H1 (cell line): ENCODE data around the gene GNL2. TPM values are rescaled to one million over a fixed set of nuclear protein-coding genes. Genes with fewer than 3 reads are reported as not detected.
A peak's percentile ranks its signal among the peaks of the same experiment; 100 is the strongest.

ENCODE experiments used
- CBX8 ChIP-seq: fragments of 300-800, 300-1000 bp; sonication (generic); IDR thresholded peaks from 2 replicates; pipeline ENCODE4 v1.7.1; 2016; ENCODE audit warnings: low read depth, low read length, borderline replicate concordance
- CEBPB ChIP-seq: IDR thresholded peaks from 2 replicates; pipeline ENCODE4 v1.6.1; 2012; ENCODE audit warnings: low read depth, low read length
- CHD1 ChIP-seq: IDR thresholded peaks from 2 replicates; pipeline ENCODE4 v1.6.1; 2012; ENCODE audit warnings: low read depth, low read length, improper control_type of control experiment
- CTBP2 ChIP-seq: IDR thresholded peaks from 2 replicates; pipeline ENCODE4 v1.7.0; 2011; ENCODE audit warnings: borderline replicate concordance, mild to moderate bottlenecking, moderate library complexity, mixed read lengths, low read length; ENCODE audit not compliant: insufficient read depth, insufficient read length
- HDAC6 ChIP-seq: IDR thresholded peaks from one replicate; pipeline ENCODE4 v1.7.1; 2012; ENCODE audit warnings: low read depth, mild to moderate bottlenecking, inconsistent platforms, low read length, moderate library complexity
- KDM1A ChIP-seq: fragments of 200-600, 300-600 bp; sonication (generic); IDR thresholded peaks from 2 replicates; pipeline ENCODE4 v1.7.1; 2016; ENCODE audit warnings: mild to moderate bottlenecking, low read length, borderline replicate concordance
- KDM4A ChIP-seq: IDR thresholded peaks from one replicate; pipeline ENCODE4 v1.7.1; 2012; ENCODE audit warnings: low read depth, mild to moderate bottlenecking, moderate library complexity, low read length, inconsistent platforms; ENCODE audit not compliant: severe bottlenecking
- SAP30 ChIP-seq: fragments of 300-600 bp; sonication (generic); IDR thresholded peaks from 2 replicates; pipeline ENCODE4 v1.7.1; 2012; ENCODE audit warnings: low read length, moderate library complexity, mild to moderate bottlenecking, inconsistent platforms; ENCODE audit not compliant: insufficient read depth, insufficient replicate concordance
- TAF1 ChIP-seq: IDR thresholded peaks from 2 replicates; pipeline ENCODE4 v1.6.1; 2011; ENCODE audit warnings: mild to moderate bottlenecking, low read depth, low read length
- polyA plus RNA-seq, 7 experiments: library from polyadenylated mRNA; depleted of rRNA in 3 of 7; stranded (reverse) in 5 of 7; unstranded in 2 of 7; fragments of >200 nt in 5 of 7; fragments of 200-250 nt in 2 of 7; gene quantifications; 1 replicate in 5 of 7; 2 replicates in 1 of 7; 4 replicates in 1 of 7; pipeline versions ENCODE4 v1.2.1 to v1.2.3, GENCODE V29; 2011 to 2013; ENCODE audit warnings: missing spikeins in 2 of 7, mixed read lengths in 2 of 7
- total RNA-seq: library from RNA; stranded (reverse); fragmentation: NEBNext Ultra II Directional; extraction: Animal tissue kit (Norgen Biotek cat#: 25700); gene quantifications from 2 replicates; pipeline ENCODE4 v1.2.1, GENCODE V29; 2021

GNL2 gene
- total and polyA plus RNA-seq, 2 of the 8 experiments (the other 6 are each of a cell fraction or from before 2014, with no cell fraction given) = 22.2 to 88.3 TPM

DNA sequence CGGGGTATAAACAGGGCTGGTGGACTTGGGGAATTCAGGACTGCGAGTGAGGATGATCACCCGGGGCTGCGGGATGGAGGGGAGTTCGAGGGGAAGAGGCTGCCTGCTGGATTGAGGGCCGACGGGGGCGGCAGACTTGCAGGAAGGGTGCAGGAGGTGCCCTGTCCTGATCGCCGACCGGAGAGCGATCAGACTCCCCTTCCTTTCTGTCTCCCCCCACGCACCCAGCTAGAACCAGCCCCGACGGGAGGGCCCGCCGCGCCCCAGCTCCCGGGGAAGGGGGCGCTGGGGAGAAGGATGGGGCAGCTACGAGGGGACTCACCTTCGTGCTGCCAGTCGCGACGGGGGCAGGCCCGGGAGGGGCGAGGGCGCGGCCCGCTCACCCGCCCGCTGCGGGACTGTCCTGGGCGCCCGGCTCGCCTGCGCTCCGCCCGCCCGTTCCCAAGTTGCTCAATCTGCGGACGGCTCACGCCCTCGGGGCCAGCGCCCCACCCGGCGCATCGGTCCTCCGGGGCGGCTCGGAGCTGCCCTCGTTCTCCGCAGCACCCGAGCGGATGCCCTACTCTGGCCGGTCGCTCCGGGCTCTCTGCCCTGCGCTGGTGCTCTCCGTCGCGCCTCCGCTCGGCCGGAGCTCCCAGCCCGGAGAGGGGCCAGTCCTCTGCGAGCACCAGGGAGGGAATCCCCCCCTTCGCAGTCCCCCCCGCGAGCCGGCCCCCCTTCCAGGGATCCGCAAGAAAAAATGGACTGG, 38.7 kb upstream of the GNL2 start, which contains the start of gene RSPO1 (continued):
- no peak for TF ChIP-seq KDM1A
- no peak for TF ChIP-seq CTBP2
- no peak for TF ChIP-seq SAP30
- 0 out of 2 replicates have a peak, but pooled peaks have one; percentile 5 for TF ChIP-seq TAF1
- TF ChIP-seq HDAC6 = no peak
- peak; percentile 5; the same call in 1 of the 2 replicates for TF ChIP-seq CEBPB
- TF ChIP-seq KDM4A = peak; percentile 32
- no peak for TF ChIP-seq CHD1
- no peak for TF ChIP-seq CBX8
- TF ChIP-seq, all 59 proteins: peak for 5
